Adrenal gland (tissue), 12 donors: ENCODE data around the gene SMG6. TPM values are rescaled to one million over a fixed set of nuclear protein-coding genes. Genes with fewer than 3 reads are reported as not detected.

Experiments used
- DNase-seq, 7 donors: peaks; one replicate each; pipeline ENCODE4 v3.0.0-alpha.2; 2019 to 2020
- H3K27ac ChIP-seq, 5 donors: fragments of 200-600 bp; sonication (generic) in 4 of 5; 1 replicate in 3 of 5; 2 replicates in 2 of 5; pipeline versions ENCODE4 v1.5.1 to v1.8.0; 2016 to 2020; ENCODE audit warnings: mild to moderate bottlenecking in 1 of 5
- H3K27me3 ChIP-seq: fragments of 200-600 bp; 2 replicates; pipeline ENCODE4 v1.8.0; 2021
- H3K36me3 ChIP-seq, 2 donors: fragments of 200-600 bp; replicated peaks in 1 of 2; 1 replicate in 1 of 2; 2 replicates in 1 of 2; pipeline versions ENCODE4 v1.5.1 to v1.8.0; 2018 to 2022
- H3K4me1 ChIP-seq, 2 donors: fragments of 200-600 bp; replicated peaks in 1 of 2; 1 replicate in 1 of 2; 2 replicates in 1 of 2; pipeline versions ENCODE4 v1.5.1 to v1.8.0; 2018 to 2021
- H3K4me3 ChIP-seq, 4 donors: fragments of 200-600 bp; sonication (generic) in 3 of 4; one replicate each; pipeline ENCODE4 v1.5.1; 2016 to 2018
- H3K9me3 ChIP-seq, 3 donors: fragments of 200-600 bp; sonication (generic) in 1 of 3; replicated peaks in 1 of 3; 1 replicate in 2 of 3; 2 replicates in 1 of 3; pipeline versions ENCODE4 v1.5.1 to v1.8.0; 2016 to 2021
- POLR2A ChIP-seq, 2 donors: fragments of 450-650 bp; IDR thresholded peaks; one replicate each; pipeline ENCODE4 v1.6.1; 2017; ENCODE audit warnings: antibody characterized with exemption in 2 of 2, mild to moderate bottlenecking in 2 of 2, moderate library complexity in 1 of 2
- WGBS, 4 donors: extraction: QIAGEN DNeasy Blood & Tissue Kit in 2 of 4; methylation state at CpG; one replicate each; pipeline versions ENCODE4 v1.1.5 to v1.1.7; 2013 to 2017; 5-methylcytosine and 5-hydroxymethylcytosine counted together
- intact Hi-C, 2 donors: fragments of 100-400 bp; cut with DNase I; formaldehyde crosslinking; loops; one replicate each; pipeline versions ENCODE4 v1.14.1 to v1.15.0; 2022 to 2023
- polyA plus RNA-seq, 3 donors: library from polyadenylated mRNA; stranded (reverse); fragments of 200-250 nt in 2 of 3; fragments of 350-450 nt in 1 of 3; fragmentation: Illumina TruSeq in 1 of 3; extraction: RNeasy Lipid Tissue Mini Kit (QIAGEN cat#74804) in 1 of 3; gene quantifications; one replicate each; pipeline ENCODE4 v1.2.3, GENCODE V29; 2013 to 2014
- total RNA-seq, 9 donors: library from RNA; depleted of rRNA in 4 of 9; stranded (reverse); fragments of >200 nt in 4 of 9; fragments of 120-200 nt in 1 of 9; fragmentation: NEBNext Ultra II Directional in 1 of 9; extraction: Animal tissue kit (Norgen Biotek cat#: 25700) in 1 of 9; gene quantifications; one replicate each; pipeline versions ENCODE4 v1.1.0 to v1.2.4, GENCODE V29; 2013 to 2023
- TF ChIP-seq, protein P1 (sequence below), 6 experiments: fragments of 450-650 bp in 4 of 6; fragments of 200-600 bp in 2 of 6; sonication (generic) in 1 of 6; IDR thresholded peaks; 1 replicate in 5 of 6; 2 replicates in 1 of 6; pipeline versions ENCODE4 v1.5.1 to v1.8.0; 2016 to 2021; ENCODE audit warnings: antibody characterized with exemption in 6 of 6, mild to moderate bottlenecking in 2 of 6, moderate library complexity in 1 of 6
- donor health status: healthy with polysubstance abuse.
- donor health status: Bipolar disorder and iron deficiency.
- donor health status: DM: yes; HTN: yes; CAD: no.
- donor health status: DM: no; HTN: no; CAD: no.
- donor health status: DM: no; HTN: no; CAD: no.
- donor health status: DM: yes; HTN: yes; CAD: no.

SMG6 gene
- total and polyA plus RNA-seq, 12 donors = 15.9 to 85.1 (median 44.0) TPM

DNA sequence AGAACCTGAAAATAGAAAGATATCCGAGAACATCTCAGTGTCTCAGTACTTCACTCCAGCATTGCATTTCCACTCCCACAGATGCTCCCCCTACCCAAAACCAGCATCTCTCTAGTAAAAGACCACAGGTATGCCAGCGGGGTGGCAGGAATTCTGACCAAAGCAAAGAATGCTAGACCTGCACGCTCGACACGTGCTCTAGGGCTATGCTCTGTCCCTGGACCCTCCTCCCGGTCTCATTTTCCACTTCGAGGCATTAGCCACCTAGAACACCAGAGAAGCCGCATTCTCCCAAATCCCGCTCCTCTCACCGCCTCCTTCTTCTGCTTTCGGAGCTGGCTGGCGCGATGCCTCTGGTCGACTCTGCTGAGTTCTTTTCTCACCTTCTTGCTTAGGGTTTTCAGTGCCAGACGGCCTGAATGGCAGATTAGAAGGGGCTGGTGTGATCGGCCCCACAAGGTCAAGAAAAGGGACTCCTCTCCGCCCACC lies 32.2 kb upstream of the SMG6 start:
- H3K27ac ChIP-seq = peak overlapping the region in 2 of 5 donors; percentile 86 to 94
- H3K9me3 ChIP-seq = no peaks in the 10 kb centered on the region
- no peaks in the 10 kb centered on the region for H3K27me3 ChIP-seq
- H3K36me3 ChIP-seq = peaks cover 0 to 45% of the 10 kb centered on the region in 2 donors
- no peak for TF ChIP-seq POLR2A (IDR thresholded peaks at IDR 0.05)
- TF ChIP-seq, protein P1, sequence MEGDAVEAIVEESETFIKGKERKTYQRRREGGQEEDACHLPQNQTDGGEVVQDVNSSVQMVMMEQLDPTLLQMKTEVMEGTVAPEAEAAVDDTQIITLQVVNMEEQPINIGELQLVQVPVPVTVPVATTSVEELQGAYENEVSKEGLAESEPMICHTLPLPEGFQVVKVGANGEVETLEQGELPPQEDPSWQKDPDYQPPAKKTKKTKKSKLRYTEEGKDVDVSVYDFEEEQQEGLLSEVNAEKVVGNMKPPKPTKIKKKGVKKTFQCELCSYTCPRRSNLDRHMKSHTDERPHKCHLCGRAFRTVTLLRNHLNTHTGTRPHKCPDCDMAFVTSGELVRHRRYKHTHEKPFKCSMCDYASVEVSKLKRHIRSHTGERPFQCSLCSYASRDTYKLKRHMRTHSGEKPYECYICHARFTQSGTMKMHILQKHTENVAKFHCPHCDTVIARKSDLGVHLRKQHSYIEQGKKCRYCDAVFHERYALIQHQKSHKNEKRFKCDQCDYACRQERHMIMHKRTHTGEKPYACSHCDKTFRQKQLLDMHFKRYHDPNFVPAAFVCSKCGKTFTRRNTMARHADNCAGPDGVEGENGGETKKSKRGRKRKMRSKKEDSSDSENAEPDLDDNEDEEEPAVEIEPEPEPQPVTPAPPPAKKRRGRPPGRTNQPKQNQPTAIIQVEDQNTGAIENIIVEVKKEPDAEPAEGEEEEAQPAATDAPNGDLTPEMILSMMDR (IDR thresholded peaks at IDR 0.05) = no peak
- 1 to 3% (median 2%) methylated on average over 14 to 17 of the region's 17 CpGs for WGBS, 4 donors
- peaks cover 12 to 13% of the 10 kb centered on the region in 2 donors for H3K4me1 ChIP-seq
- DNase-seq = peak in 3 of 7 donors; percentile 16 to 60 (median 19)
- H3K4me3 ChIP-seq = peak overlapping the region; percentile 43 to 99 (median 74)
- intact Hi-C loops = no loop called here

GRCh38 chr17:2331303-2331702 lies 27.7 kb upstream of the SMG6 start:
- H3K27ac ChIP-seq = no peak overlapping the region
- intact Hi-C loops = no loop called here
- peaks cover 7 to 8% of the 10 kb centered on the region in 2 donors for H3K4me1 ChIP-seq
- DNase-seq = no peak
- H3K4me3 ChIP-seq = no peak overlapping the region
- peaks cover 0 to 82% of the 10 kb centered on the region in 2 donors for H3K36me3 ChIP-seq
- WGBS, 4 donors = 57 to 90% (median 82%) methylated on average over 3 of the region's 3 CpGs
- H3K27me3 ChIP-seq = no peaks in the 10 kb centered on the region
- TF ChIP-seq POLR2A (IDR thresholded peaks at IDR 0.05) = no peak
- TF ChIP-seq, protein P1 (IDR thresholded peaks at IDR 0.05) = no peak
- no peaks in the 10 kb centered on the region for H3K9me3 ChIP-seq

DNA sequence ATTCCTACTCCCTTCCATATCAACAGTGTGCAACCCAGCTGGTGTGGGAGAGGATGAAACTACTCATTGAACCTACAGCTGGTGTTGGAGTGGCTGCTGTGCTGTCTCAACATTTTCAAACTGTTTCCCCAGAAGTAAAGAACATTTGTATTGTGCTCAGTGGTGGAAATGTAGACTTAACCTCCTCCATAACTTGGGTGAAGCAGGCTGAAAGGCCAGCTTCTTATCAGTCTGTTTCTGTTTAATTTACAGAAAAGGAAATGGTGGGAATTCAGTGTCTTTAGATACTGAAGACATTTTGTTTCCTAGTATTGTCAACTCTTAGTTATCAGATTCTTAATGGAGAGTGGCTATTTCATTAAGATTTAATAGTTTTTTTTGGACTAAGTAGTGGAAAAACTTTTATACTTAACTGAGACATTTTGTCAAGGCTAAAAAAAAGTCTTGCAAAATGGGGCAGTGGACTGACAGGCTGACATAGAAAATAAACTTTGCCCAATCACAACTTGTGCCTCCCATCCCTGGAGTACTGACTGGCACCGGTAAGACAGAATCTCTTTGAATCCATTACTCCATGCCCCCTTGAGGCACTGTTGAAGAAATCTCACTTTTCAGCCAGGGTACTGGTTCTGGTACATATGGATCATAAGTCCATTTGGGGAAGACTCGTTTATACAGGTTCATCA lies 20.2 kb upstream of the SMG6 start:
- Histone ChIP-seq H3K4me1 (no peaks in the 10 kb centered on the region), H3K36me3 (peaks cover 0 to 67% of the 10 kb centered on the region in 2 donors), H3K27me3 (no peaks in the 10 kb centered on the region), H3K9me3 (no peaks in the 10 kb centered on the region), H3K4me3 (no peak overlapping the region), H3K27ac (no peak overlapping the region)
- intact Hi-C loops = no loop called here
- no peak for DNase-seq
- TF ChIP-seq POLR2A (IDR thresholded peaks at IDR 0.05) = no peak
- TF ChIP-seq, protein P1 (IDR thresholded peaks at IDR 0.05) = no peak
- 69 to 76% (median 74%) methylated on average over 2 of the region's 2 CpGs for WGBS, 4 donors

DNA sequence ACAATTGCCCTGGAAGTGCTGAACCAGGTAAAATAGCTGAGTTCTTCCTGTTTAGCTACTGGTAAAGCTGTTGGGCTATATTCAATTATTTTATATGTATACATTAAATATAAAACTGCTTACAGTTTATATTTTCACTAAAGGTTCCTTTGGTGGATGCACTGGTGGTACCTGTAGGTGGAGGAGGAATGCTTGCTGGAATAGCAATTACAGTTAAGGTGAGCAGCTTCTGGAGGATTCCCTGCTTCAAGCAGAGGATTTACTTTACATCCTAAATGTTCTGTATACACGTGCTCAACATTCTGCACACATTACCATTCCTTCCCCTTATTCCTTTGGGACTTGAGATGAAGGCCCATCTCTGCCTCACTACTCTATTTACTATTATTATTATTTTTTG lies 17.8 kb upstream of the SMG6 start:
- H3K27ac ChIP-seq = no peak overlapping the region
- no peaks in the 10 kb centered on the region for H3K27me3 ChIP-seq
- no peaks in the 10 kb centered on the region for H3K9me3 ChIP-seq
- no peak for TF ChIP-seq POLR2A (IDR thresholded peaks at IDR 0.05)
- TF ChIP-seq, protein P1 (IDR thresholded peaks at IDR 0.05) = no peak
- WGBS, 4 donors = 71 to 94% (median 74%) methylated on average over 1 of the region's 1 CpG
- intact Hi-C loops = no loop called here
- H3K4me1 ChIP-seq = no peaks in the 10 kb centered on the region
- H3K4me3 ChIP-seq = no peak overlapping the region
- peaks cover 0 to 50% of the 10 kb centered on the region in 2 donors for H3K36me3 ChIP-seq
- no peak for DNase-seq
